Inflammatory macrophage (primary cell): Measurements from ENCODE around the gene RBM39.
"Not testable (repeated sequence)": the region's sequence is repeated elsewhere in the genome, so short reads cannot be mapped to it uniquely, and the experiment has no call there.

ENCODE experiments used
- DNase-seq, 2 donors: peaks; one replicate each; pipeline ENCODE4 v3.0.0-alpha.2; 2020 to 2022

RBM39 gene

GRCh38 chr20:35750611-35751010 is 8.6 kb upstream of the RBM39 start:
- DNase-seq, result no peak

GRCh38 chr20:35744492-35744841 is 2.4 kb upstream of the RBM39 start:
- DNase-seq, result not testable (repeated sequence)

GRCh38 chr20:35743693-35744491 is 1.8 kb upstream of the RBM39 start:
- DNase-seq, result peak; percentile 63 to 73

- DNase-seq, result peak; percentile 73 to 77
Measured at GRCh38 chr20:35742741-35743523, 872 bp upstream of the RBM39 start.

- peak; percentile 11 to 60 for DNase-seq
Measured at GRCh38 chr20:35739294-35740163, 2.5 kb downstream of the RBM39 start.

GRCh38 chr20:35738410-35739179 is 3.5 kb downstream of the RBM39 start:
- DNase-seq, result no peak

DNA sequence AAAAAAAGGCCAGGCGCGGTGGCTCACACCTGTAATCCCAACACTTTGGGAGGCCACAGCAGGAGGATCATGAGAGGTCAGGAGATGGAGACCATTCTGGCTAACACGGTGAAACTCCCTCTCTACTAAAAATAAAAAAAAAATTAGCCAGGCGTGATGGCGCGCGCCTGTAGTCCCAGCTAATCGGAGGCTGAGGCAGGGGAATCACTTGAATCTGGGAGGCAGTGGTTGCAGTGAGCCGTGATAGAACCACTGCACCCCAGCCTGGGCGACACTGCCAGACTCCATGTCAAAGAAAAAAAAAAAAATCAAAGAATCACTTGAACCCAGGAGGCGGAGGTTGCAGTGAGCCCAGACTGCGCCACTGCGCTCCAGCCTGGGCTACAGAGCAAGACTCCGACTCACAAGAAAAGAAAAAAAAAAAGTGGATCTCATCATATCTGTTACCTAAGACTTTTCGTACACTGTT is 4.2 kb downstream of the RBM39 start:
- no peak for DNase-seq

GRCh38 chr20:35735826-35736470 is 6.1 kb downstream of the RBM39 start:
- DNase-seq, result no peak

DNA sequence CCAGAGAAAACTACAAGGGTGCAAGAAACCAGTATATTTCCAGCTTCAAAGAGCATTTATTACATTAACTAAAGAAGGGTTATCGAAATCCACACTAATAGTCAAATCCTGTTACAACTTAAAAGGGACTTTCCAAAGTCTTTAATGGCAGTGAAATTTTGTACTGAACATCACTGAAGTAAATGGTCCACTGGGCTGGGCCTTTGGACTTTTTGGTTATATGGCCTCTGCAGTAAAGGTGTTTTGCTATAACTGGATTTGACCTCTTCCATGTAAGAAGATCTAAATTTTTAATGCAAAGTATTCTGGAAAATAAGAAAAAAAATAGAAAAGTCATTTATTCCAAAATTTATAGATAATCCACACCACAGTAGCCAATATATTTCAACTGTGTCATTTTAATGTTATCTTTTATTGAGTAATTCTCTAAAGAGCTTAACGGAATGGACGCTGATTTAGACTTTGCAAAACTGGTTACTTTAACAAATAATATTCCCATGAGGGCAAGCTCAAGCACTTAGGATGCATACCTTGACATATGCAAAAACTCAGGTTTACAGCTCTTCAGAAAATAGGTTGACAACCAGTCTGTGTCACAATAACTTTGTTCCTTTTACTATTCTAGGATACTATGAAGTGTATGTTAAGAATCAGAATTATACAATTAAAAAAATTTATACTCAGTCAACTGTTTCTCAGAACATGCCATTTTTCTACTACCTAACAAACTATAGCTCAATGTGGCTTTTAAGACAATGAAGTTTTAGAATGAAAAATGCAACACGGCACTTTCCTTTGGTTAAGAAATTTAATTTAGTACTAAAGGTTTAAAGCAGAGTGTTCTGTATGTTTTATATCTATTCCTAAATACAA is 7.0 kb downstream of the RBM39 start:
- no peak for DNase-seq

- DNase-seq, result no peak
Measured at GRCh38 chr20:35734374-35734773, 7.7 kb downstream of the RBM39 start.

- DNase-seq, result no peak
Measured at GRCh38 chr20:35732644-35732982, 9.4 kb downstream of the RBM39 start.

DNA sequence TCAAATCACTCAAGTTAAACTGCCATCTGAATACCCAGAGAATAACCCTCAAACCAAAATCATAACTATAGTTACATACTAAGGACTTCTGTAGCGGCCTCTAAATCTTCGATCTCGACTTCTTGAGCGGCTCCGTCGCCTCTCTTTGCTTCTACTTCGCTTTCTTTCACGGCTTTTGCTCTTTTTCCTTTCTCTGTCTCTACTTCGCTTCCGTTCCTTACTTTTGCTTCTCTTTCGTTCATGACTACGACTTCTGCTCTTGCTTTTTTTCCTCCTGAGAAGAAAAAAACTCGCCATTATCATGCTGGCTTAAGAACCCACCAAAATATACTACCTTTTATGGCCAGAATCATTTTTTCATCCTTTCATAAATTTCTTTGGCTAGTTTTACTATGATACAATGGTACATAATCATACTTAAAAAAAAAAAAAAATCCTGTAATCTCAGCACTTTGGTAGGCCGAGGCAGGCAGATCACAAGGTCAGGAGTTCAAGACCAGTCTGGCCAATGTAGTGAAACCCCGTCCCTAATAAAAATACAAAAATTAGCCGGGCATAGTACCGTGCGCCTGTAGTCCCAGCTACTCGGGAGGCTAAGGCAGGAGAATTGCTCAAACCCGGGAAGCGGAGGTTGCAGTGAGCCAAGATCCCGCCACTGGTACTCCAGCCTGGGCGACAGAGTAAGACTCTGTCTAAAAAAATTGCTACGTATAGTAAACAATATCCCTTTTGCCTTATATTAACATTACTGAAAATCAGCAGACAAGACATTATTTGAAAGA is 10.0 kb downstream of the RBM39 start:
- no peak for DNase-seq

GRCh38 chr20:35731469-35731788 is 10.6 kb downstream of the RBM39 start:
- DNase-seq, result no peak

DNA sequence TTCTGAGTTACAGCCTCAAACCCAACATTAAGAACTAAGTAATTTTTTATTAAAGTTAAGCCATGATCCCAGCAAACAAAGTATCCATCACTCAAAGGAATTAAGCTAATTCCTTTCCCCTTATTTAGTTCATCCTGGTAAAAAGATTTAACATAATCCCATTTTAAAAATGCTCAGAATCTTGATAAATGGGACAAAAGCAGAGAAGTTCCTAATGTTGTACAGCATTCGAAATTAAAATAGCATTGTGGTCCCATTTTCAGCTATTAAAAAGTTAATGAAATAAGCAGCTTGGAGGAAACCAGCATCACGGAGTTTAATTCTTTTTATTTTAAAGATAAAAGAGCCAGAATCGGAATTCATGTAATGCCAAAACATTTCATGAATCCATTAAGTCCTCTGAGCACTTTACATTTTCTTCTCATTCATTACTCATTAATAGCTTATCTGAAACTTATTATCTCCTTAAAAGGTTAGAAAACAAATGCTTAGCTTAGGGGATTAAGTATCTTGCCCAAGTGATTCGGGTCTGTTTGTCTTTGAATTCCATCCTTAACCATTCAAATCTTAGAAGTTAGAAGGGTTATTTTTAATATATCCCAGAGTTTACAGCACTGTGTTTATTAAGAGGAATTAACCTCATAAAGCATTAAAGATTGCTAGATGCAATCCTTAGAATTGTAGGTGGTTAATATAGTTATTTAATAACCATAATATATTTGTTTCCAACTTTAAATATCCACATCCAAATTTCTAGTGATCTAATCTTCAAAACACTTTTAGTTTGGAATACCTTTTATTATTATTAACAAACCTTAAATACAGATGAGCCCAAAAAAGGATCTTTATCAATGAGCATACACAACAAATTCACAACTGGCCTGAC is 11.2 kb downstream of the RBM39 start:
- no peak for DNase-seq

DNA sequence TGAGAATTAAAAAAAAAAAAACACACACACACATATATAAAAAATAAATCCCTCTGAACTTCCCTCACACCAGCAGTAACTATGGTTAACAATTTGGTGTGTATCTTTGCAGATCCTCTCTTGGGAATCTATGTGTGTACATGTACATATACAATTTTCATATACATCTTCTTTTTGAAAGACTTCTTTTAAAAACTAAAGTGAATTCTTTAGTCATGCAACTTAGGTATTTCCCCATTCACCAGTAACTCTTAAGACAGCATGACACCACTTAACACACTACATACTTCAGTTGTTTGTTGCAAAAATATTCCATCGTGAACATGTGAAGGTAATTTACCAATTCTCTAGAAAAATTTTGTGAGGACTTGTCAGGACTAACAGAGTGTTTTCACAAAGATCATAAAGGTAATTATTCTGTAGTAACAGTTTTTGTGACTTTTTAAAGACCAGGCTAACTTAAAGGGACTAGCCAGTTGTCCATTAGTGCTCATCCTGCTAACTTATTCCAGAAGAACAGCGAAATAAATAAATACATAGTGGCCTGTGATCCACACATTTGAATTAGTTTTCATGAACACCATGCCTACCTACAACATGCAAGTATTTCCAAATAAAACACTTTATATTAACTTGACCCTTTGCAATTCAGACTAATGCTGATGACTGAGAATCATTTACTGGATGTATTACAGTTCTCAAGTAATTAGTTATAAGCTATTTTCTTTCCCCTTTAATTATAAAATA is 12.1 kb downstream of the RBM39 start:
- no peak for DNase-seq

GRCh38 chr20:35729283-35729807 is 12.7 kb downstream of the RBM39 start:
- no peak for DNase-seq

GRCh38 chr20:35726842-35727711 is 15.0 kb downstream of the RBM39 start:
- peak; percentile 58 to 68 for DNase-seq
